Small intestine (tissue), 7 donors: ENCODE data around the gene PIANP. TPM values are rescaled to one million over a fixed set of nuclear protein-coding genes. Genes with fewer than 3 reads are reported as not detected.
"Not testable (repeated sequence)": the region's sequence is repeated elsewhere in the genome, so short reads cannot be mapped to it uniquely, and the experiment has no call there.

Experiments used
- DNase-seq, 2 donors: peaks; one replicate each; pipeline versions ENCODE4 v3.0.0 to v3.0.0-alpha.2; 2013
- FAIRE-seq: peaks from 2 replicates; lab custom pipeline; 2012; peaks lifted over from hg19 to GRCh38; lab: Jason Lieb, UNC
- H3K27ac ChIP-seq, 3 donors: one replicate each; pipeline ENCODE4 v1.5.1; 2013; ENCODE audit warnings: low read length in 2 of 3, mild to moderate bottlenecking in 2 of 3, control low read depth in 1 of 3, inconsistent platforms in 1 of 3, low read depth in 1 of 3, moderate library complexity in 1 of 3
- H3K27me3 ChIP-seq, 3 donors: one replicate each; pipeline ENCODE4 v1.6.1; 2013; ENCODE audit warnings: low read length in 3 of 3, inconsistent platforms in 1 of 3; ENCODE audit not compliant: control insufficient read depth in 3 of 3, insufficient read depth in 3 of 3
- H3K36me3 ChIP-seq, 3 donors: one replicate each; pipeline ENCODE4 v1.6.1; 2013; ENCODE audit warnings: low read length in 3 of 3, inconsistent platforms in 1 of 3, low read depth in 1 of 3, mild to moderate bottlenecking in 1 of 3, moderate library complexity in 1 of 3; ENCODE audit not compliant: control insufficient read depth in 3 of 3, insufficient read depth in 2 of 3
- H3K4me1 ChIP-seq, 3 donors: one replicate each; pipeline ENCODE4 v1.6.1; 2013; ENCODE audit warnings: low read length in 2 of 3, inconsistent platforms in 1 of 3, low read depth in 1 of 3, mild to moderate bottlenecking in 1 of 3, moderate library complexity in 1 of 3; ENCODE audit not compliant: control insufficient read depth in 3 of 3, insufficient read depth in 2 of 3
- H3K4me3 ChIP-seq, 3 donors: one replicate each; pipeline ENCODE4 v1.5.1; 2013; ENCODE audit warnings: low read length in 3 of 3, control low read depth in 1 of 3, inconsistent platforms in 1 of 3, low read depth in 1 of 3, mild to moderate bottlenecking in 1 of 3, moderate library complexity in 1 of 3
- H3K9me3 ChIP-seq, 2 donors: one replicate each; pipeline ENCODE4 v1.6.1; 2013; ENCODE audit warnings: low read depth in 1 of 2, low read length in 1 of 2; ENCODE audit not compliant: control insufficient read depth in 2 of 2, insufficient read depth in 1 of 2
- WGBS, 3 donors: extraction: QIAGEN DNeasy Blood & Tissue Kit; methylation state at CpG; one replicate each; pipeline ENCODE4 v1.1.7; 2013; 5-methylcytosine and 5-hydroxymethylcytosine counted together
- polyA plus RNA-seq, 4 donors: library from polyadenylated mRNA; stranded (reverse) in 3 of 4; unstranded in 1 of 4; fragments of 200-250 nt in 3 of 4; fragments of 120-200 nt in 1 of 4; gene quantifications; one replicate each; pipeline versions ENCODE4 v1.2.1 to v1.2.3, GENCODE V29; 2013
- donor health status: healthy with polysubstance abuse.
- donor health status: control.
- donor health status: control.
- donor health status: Bipolar disorder and iron deficiency.
- donor health status: healthy.

PIANP gene
- polyA plus RNA-seq, 4 donors = 1.7 to 3.4 TPM; not detected in 2

DNA sequence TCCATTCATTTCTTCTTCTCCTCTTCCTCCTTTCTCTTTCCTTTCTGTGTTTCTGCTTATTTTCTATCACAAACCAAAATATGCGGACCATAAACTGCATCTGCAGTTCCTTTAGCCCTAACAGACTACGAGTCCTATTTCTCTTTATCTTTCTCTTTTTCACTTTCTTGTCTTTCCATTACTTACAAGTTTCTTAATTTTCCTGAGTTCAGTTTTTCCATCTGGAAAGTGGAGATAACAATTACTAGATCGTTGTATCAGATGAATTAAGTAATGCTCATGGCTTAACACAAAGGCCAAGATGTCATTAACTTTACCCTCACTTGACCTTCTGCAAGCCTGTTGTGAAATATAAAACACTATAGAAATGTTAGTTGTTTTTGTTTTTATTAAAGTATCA is 22.2 kb upstream of the PIANP start:
- DNase-seq (no peak), FAIRE-seq (no peak)
- Histone ChIP-seq H3K27ac (no peak overlapping the region), H3K4me3 (no peak overlapping the region), H3K9me3 (no peaks in the 10 kb centered on the region), H3K36me3 (peaks cover 0 to 3% (median 0%) of the 10 kb centered on the region in 3 donors), H3K27me3 (no peaks in the 10 kb centered on the region), H3K4me1 (peaks cover 0 to 7% (median 5%) of the 10 kb centered on the region in 3 donors)
- WGBS, 3 donors = 66 to 76% (median 75%) methylated on average over 3 of the region's 3 CpGs

DNA sequence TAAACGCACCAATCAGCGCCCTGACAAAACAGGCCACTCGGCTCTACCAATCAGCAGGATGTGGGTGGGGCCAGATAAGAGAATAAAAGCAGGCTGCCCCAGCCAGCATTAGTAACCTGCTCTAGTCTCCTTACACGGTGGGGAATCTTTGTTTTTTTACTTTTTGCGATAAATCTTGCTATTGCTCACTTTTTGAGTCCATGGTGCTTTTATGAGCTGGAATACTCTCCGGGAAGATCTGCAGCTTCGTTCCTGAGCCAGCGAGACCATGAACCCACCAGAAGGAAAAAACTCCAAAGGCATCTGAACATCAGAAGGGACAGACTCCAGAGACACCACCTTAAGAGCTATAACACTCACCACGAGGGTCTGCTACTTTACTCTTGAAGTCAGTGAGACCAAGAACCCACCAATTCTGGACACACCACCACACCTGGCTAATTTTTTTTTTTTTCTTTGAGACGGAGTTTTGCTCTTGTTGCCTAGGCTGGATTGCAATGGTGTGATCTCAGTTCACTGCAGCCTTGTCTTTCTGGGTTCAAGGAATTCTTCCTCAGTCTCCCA is 16.3 kb upstream of the PIANP start:
- 67 to 86% (median 79%) methylated on average over 7 to 8 of the region's 10 CpGs for WGBS, 3 donors

DNA sequence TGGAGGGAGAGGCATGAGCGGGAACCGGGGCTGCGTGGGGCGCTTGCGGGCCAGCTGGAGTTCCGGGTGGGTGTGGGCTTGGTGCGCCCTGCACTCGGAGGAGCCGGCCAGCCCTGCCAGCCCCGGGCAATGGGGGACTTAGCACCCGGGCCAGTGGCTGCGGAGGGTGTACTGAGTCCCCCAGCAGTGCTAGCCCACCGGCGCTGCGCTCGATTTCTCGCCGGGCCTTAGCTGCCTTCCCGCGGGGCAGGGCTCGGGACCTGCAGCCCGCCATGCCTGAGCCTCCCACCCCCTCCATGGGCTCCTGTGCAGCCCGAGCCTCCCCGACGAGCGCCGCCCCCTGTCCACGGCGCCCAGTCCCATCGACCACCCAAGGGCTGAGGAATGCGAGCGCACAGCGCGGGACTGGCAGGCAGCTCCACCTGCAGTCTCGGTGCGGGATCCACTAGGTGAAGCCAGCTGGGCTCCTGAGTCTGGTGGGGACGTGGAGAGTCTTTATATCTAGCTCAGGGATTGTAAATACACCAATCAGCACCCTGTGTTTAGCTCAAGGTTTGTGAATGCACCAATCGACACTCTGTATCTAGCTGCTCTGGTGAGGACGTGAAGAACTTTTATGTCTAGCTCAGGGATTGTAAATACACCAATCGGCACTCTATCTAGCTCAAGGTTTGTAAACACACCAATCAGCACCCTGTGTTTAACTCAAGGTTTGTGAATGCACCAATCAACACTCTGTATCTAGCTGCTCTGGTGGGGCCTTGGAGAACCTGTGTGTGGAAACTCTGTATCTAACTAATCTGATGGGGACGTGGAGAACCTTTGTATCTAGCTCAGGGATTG is 15.6 kb upstream of the PIANP start:
- not testable (repeated sequence) for H3K9me3 ChIP-seq, H3K4me1 ChIP-seq, FAIRE-seq, H3K27me3 ChIP-seq, H3K4me3 ChIP-seq, H3K36me3 ChIP-seq, H3K27ac ChIP-seq, DNase-seq
- WGBS, 3 donors = 74 to 90% (median 88%) methylated on average over 6 to 28 of the region's 41 CpGs

More for the DNA sequence above, 16.3 kb upstream of the PIANP start:
- no peak for DNase-seq
- Histone ChIP-seq H3K27me3 (no peaks in the 10 kb centered on the region), H3K36me3 (no peaks in the 10 kb centered on the region), H3K4me1 (no peaks in the 10 kb centered on the region), H3K9me3 (no peaks in the 10 kb centered on the region), H3K27ac (no peak overlapping the region), H3K4me3 (no peak overlapping the region)
- FAIRE-seq = no peak

- no peaks in the 10 kb centered on the region for H3K9me3 ChIP-seq
- no peaks in the 10 kb centered on the region for H3K4me1 ChIP-seq
- no peaks in the 10 kb centered on the region for H3K36me3 ChIP-seq
- WGBS, 3 donors = 68 to 88% (median 78%) methylated on average over 16 of the region's 16 CpGs
- DNase-seq (no peak), FAIRE-seq (no peak)
- no peak overlapping the region for H3K4me3 ChIP-seq
- no peak overlapping the region for H3K27ac ChIP-seq
- H3K27me3 ChIP-seq = peaks cover 0 to 6% (median 0%) of the 10 kb centered on the region in 3 donors
Measured at GRCh38 chr12:6708960-6709394, 8.4 kb upstream of the PIANP start.

- H3K36me3 ChIP-seq, H3K4me3 ChIP-seq, H3K9me3 ChIP-seq, DNase-seq, FAIRE-seq, H3K4me1 ChIP-seq, H3K27ac ChIP-seq: not testable (repeated sequence)
- 92 to 94% (median 93%) methylated on average over 20 to 21 of the region's 21 CpGs for WGBS, 3 donors
- H3K27me3 ChIP-seq = peaks cover 0 to 12% (median 2%) of the 10 kb centered on the region in 3 donors
Measured at GRCh38 chr12:6708351-6708750, 7.7 kb upstream of the PIANP start.

DNA sequence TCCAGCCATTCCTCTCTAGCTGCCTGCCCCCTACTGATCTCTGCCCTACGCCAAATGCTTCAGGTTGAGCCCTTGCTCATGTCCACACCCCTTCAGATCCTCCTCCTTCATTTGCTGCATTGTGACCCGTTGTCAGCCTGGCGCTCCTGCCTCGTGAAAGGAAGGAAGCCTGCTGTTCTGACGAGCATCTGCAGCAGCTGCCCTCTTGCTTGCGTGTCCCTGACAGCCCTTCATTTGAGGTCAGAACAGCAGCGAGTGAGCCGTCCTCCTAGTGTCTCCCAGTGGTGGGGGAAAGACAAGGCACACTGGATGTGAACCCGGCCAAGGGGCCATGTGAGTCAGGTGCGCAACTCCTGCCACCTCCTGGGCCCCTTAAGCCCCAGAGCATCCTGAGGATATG is 3.0 kb upstream of the PIANP start:
- 8 to 10% (median 9%) methylated on average over 10 of the region's 10 CpGs for WGBS, 3 donors
- Histone ChIP-seq H3K27ac (no peak overlapping the region), H3K4me3 (no peak overlapping the region), H3K9me3 (no peaks in the 10 kb centered on the region), H3K36me3 (no peaks in the 10 kb centered on the region), H3K4me1 (peaks cover 0 to 5% (median 0%) of the 10 kb centered on the region in 3 donors), H3K27me3 (peaks cover 4 to 54% (median 20%) of the 10 kb centered on the region in 3 donors)
- DNase-seq (no peak), FAIRE-seq (no peak)

DNA sequence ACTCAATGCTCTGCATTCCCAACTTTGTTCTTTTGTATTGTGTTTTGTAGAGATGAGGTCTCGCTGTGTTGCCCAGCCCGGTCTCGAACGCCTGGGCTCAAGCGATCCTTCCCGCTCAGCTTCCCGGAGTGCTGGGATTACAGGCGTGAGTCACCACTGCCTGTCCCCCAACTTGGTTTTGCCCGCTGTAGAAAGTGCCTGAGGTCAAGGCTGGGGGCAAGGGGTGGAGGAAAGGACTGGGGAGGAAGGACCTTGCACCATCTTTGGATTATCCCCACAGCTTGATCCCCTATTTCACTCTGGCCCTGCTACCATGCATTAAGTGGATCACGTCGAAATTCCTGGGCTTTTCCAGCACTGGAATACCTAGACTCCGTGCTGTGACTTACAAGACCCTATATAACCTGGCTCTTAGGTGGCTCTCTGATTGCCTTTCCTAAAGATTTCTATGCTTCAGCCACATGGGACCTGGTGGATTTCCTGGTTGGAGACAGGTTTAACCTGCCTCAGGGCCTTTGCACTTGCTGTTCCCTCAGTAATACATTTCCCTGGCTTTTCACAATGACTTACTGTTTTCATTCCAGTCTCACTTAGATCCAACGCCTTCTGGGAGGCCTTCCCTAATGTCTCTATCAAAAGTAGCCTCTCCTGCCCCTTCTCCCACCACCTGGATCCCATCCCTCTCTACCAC is 608 bp upstream of the PIANP start:
- Histone ChIP-seq H3K4me1 (peaks cover 0 to 5% (median 0%) of the 10 kb centered on the region in 3 donors), H3K27me3 (peaks cover 4 to 77% (median 20%) of the 10 kb centered on the region in 3 donors), H3K36me3 (no peaks in the 10 kb centered on the region), H3K27ac (no peak overlapping the region), H3K4me3 (peak overlapping the region in 2 of 3 donors; percentile 14 to 37), H3K9me3 (no peaks in the 10 kb centered on the region)
- 30 to 31% (median 30%) methylated on average over 13 of the region's 13 CpGs for WGBS, 3 donors
- no peak for DNase-seq
- no peak for FAIRE-seq

- H3K27me3 ChIP-seq = peaks cover 4 to 76% (median 20%) of the 10 kb centered on the region in 3 donors
- no peak overlapping the region for H3K27ac ChIP-seq
Measured at GRCh38 chr12:6699989-6700645, 498 bp downstream of the PIANP start.

More at GRCh38 chr12:6699989-6700645, 498 bp downstream of the PIANP start:
- FAIRE-seq (no peak), DNase-seq (peak in 1 of 2 donors; percentile 18)
- no peaks in the 10 kb centered on the region for H3K36me3 ChIP-seq
- H3K4me1 ChIP-seq = peaks cover 0 to 5% (median 0%) of the 10 kb centered on the region in 3 donors
- H3K9me3 ChIP-seq = no peaks in the 10 kb centered on the region
- H3K4me3 ChIP-seq = peak overlapping the region; percentile 37 to 40 (median 39)
- WGBS, 3 donors = 1 to 3% (median 1%) methylated on average over 27 to 65 of the region's 65 CpGs
